ENCODE measurements around the gene KCNJ10.

KCNJ10 gene

GRCh38 chr1:159972443-159973205 lies 97.3 kb downstream of the KCNJ10 start:
- H3K36me3 ChIP-seq (ENCODE audit: insufficient read depth, low read length): no peaks in the 10 kb centered on the region
- no peaks in the 10 kb centered on the region for H3K79me2 ChIP-seq (ENCODE audit: insufficient read depth, low read length)
- no peak overlapping the region for H3K9ac ChIP-seq (ENCODE audit: low read depth, low read length)
- H2AFZ ChIP-seq (ENCODE audit: low read depth, low read length): no peak overlapping the region
- H3K27me3 ChIP-seq (ENCODE audit: insufficient read depth, low read length, poor library complexity): peaks cover 43% of the 10 kb centered on the region
- TF ChIP-seq EZH2 (IDR thresholded peaks at IDR 0.05; ENCODE audit: borderline replicate concordance, low read depth, low read length, severe bottlenecking) (no peak), CTCF (IDR thresholded peaks at IDR 0.05; ENCODE audit: borderline replicate concordance, extremely low read depth, low read length, poor library complexity, severe bottlenecking) (no peak)
- no peaks in the 10 kb centered on the region for H3K4me1 ChIP-seq (ENCODE audit: insufficient read depth, low read length)
- DNase-seq: no peak
- H3K27ac ChIP-seq (ENCODE audit: low read length): no peak overlapping the region
- no peak overlapping the region for H3K4me3 ChIP-seq (ENCODE audit: low read depth in 1 of 2, low read length in 2 of 2)
- H3K9me3 ChIP-seq (ENCODE audit: insufficient read depth, low read length, severe bottlenecking): no peaks in the 10 kb centered on the region
- H4K20me1 ChIP-seq (ENCODE audit: insufficient read depth, low read length): 0 out of 2 replicates have a peak, but pooled peaks cover 2% of the 10 kb centered on the region
- H3K4me2 ChIP-seq (ENCODE audit: insufficient read depth, low read length): no peak overlapping the region
- ATAC-seq (ENCODE audit: insufficient read depth, low read depth): no peak

- H3K4me2 ChIP-seq (ENCODE audit: insufficient read depth, low read length): no peak overlapping the region
- no peak overlapping the region for H2AFZ ChIP-seq (ENCODE audit: low read depth, low read length)
- ATAC-seq (ENCODE audit: insufficient read depth, low read depth) (no peak), DNase-seq (no peak)
- no peaks in the 10 kb centered on the region for H3K79me2 ChIP-seq (ENCODE audit: insufficient read depth, low read length)
- no peak overlapping the region for H3K27ac ChIP-seq (ENCODE audit: low read length)
- H3K4me1 ChIP-seq (ENCODE audit: insufficient read depth, low read length): no peaks in the 10 kb centered on the region
- no peaks in the 10 kb centered on the region for H3K36me3 ChIP-seq (ENCODE audit: insufficient read depth, low read length)
- H3K4me3 ChIP-seq (ENCODE audit: low read depth in 1 of 2, low read length in 2 of 2): no peak overlapping the region
- TF ChIP-seq CTCF (IDR thresholded peaks at IDR 0.05; ENCODE audit: borderline replicate concordance, extremely low read depth, low read length, poor library complexity, severe bottlenecking): no peak
- no peak for TF ChIP-seq EZH2 (IDR thresholded peaks at IDR 0.05; ENCODE audit: borderline replicate concordance, low read depth, low read length, severe bottlenecking)
- H4K20me1 ChIP-seq (ENCODE audit: insufficient read depth, low read length): no peaks in the 10 kb centered on the region
- H3K27me3 ChIP-seq (ENCODE audit: insufficient read depth, low read length, poor library complexity): peaks cover 40% of the 10 kb centered on the region
- no peaks in the 10 kb centered on the region for H3K9me3 ChIP-seq (ENCODE audit: insufficient read depth, low read length, severe bottlenecking)
- H3K9ac ChIP-seq (ENCODE audit: low read depth, low read length): no peak overlapping the region
Measured at GRCh38 chr1:159970932-159971342, 99.0 kb downstream of the KCNJ10 start.

GRCh38 chr1:159968901-159969300 lies 101.1 kb downstream of the KCNJ10 start:
- no peak for ATAC-seq (ENCODE audit: insufficient read depth, low read depth)
- Histone ChIP-seq H4K20me1 (ENCODE audit: insufficient read depth, low read length) (no peaks in the 10 kb centered on the region), H3K36me3 (ENCODE audit: insufficient read depth, low read length) (no peaks in the 10 kb centered on the region), H3K79me2 (ENCODE audit: insufficient read depth, low read length) (no peaks in the 10 kb centered on the region), H3K9ac (ENCODE audit: low read depth, low read length) (no peak overlapping the region), H2AFZ (ENCODE audit: low read depth, low read length) (no peak overlapping the region), H3K4me3 (ENCODE audit: low read depth in 1 of 2, low read length in 2 of 2) (no peak overlapping the region), H3K4me1 (ENCODE audit: insufficient read depth, low read length) (no peaks in the 10 kb centered on the region), H3K4me2 (ENCODE audit: insufficient read depth, low read length) (no peak overlapping the region), H3K27me3 (ENCODE audit: insufficient read depth, low read length, poor library complexity) (peaks cover 29% of the 10 kb centered on the region), H3K9me3 (ENCODE audit: insufficient read depth, low read length, severe bottlenecking) (no peaks in the 10 kb centered on the region), H3K27ac (ENCODE audit: low read length) (no peak overlapping the region)
- no peak for DNase-seq
- TF ChIP-seq EZH2 (IDR thresholded peaks at IDR 0.05; ENCODE audit: borderline replicate concordance, low read depth, low read length, severe bottlenecking): no peak
- TF ChIP-seq CTCF (IDR thresholded peaks at IDR 0.05; ENCODE audit: borderline replicate concordance, extremely low read depth, low read length, poor library complexity, severe bottlenecking): no peak
